Trophoblast cell (in vitro differentiated cells and primary cell): ENCODE data around the gene RETREG3.
"Not testable (repeated sequence)": the region's sequence is repeated elsewhere in the genome, so short reads cannot be mapped to it uniquely, and the experiment has no call there.

Experiments
- DNase-seq, 2 donors: peaks; one replicate each; pipeline ENCODE4 v3.0.0-alpha.2; 2016
- H2AFZ ChIP-seq: 2 replicates; pipeline ENCODE4 v1.6.1; 2013; ENCODE audit warnings: low read length, moderate library complexity, mild to moderate bottlenecking; ENCODE audit not compliant: insufficient read depth, poor library complexity
- H2AK5ac ChIP-seq: 2 replicates; pipeline ENCODE4 v1.6.1; 2013; ENCODE audit warnings: mild to moderate bottlenecking, low read length
- H2BK120ac ChIP-seq: 2 replicates; pipeline ENCODE4 v1.6.1; 2013; ENCODE audit warnings: low read length, mild to moderate bottlenecking, moderate library complexity; ENCODE audit not compliant: insufficient read depth, poor library complexity
- H2BK12ac ChIP-seq: 2 replicates; pipeline ENCODE4 v1.6.1; 2013; ENCODE audit warnings: mild to moderate bottlenecking, low read length, moderate library complexity
- H2BK5ac ChIP-seq: 2 replicates; pipeline ENCODE4 v1.6.1; 2013; ENCODE audit warnings: low read length, low read depth, moderate library complexity, mild to moderate bottlenecking; ENCODE audit not compliant: poor library complexity
- H3K14ac ChIP-seq: 2 replicates; pipeline ENCODE4 v1.6.1; 2013; ENCODE audit warnings: mild to moderate bottlenecking, low read length
- H3K18ac ChIP-seq: 2 replicates; pipeline ENCODE4 v1.6.1; 2013; ENCODE audit warnings: mild to moderate bottlenecking, low read length
- H3K23ac ChIP-seq: 2 replicates; pipeline ENCODE4 v1.6.1; 2013; ENCODE audit warnings: low read length
- H3K27ac ChIP-seq: 2 replicates; pipeline ENCODE4 v1.5.1; 2013; ENCODE audit warnings: low read depth, mild to moderate bottlenecking, inconsistent platforms, low read length, moderate library complexity
- H3K27me3 ChIP-seq: 2 replicates; pipeline ENCODE4 v1.6.1; 2013; ENCODE audit warnings: inconsistent platforms, mild to moderate bottlenecking, low read length, moderate library complexity; ENCODE audit not compliant: insufficient read depth
- H3K36me3 ChIP-seq, 2 experiments: 1 replicate in 1 of 2; 2 replicates in 1 of 2; pipeline ENCODE4 v1.6.1; 2013; ENCODE audit warnings: low read length in 2 of 2, mild to moderate bottlenecking in 2 of 2, moderate library complexity in 1 of 2; ENCODE audit not compliant: insufficient read depth in 2 of 2, control insufficient read depth in 1 of 2
- H3K4ac ChIP-seq: 2 replicates; pipeline ENCODE4 v1.6.1; 2013; ENCODE audit warnings: low read depth, mild to moderate bottlenecking, low read length, moderate library complexity
- H3K4me1 ChIP-seq, 2 experiments: 1 replicate in 1 of 2; 2 replicates in 1 of 2; pipeline ENCODE4 v1.6.1; 2013; ENCODE audit warnings: low read length in 2 of 2, mild to moderate bottlenecking in 2 of 2, moderate library complexity in 1 of 2; ENCODE audit not compliant: insufficient read depth in 2 of 2, control insufficient read depth in 1 of 2
- H3K4me2 ChIP-seq: 2 replicates; pipeline ENCODE4 v1.6.1; 2013; ENCODE audit warnings: inconsistent platforms, mild to moderate bottlenecking, low read length, moderate library complexity
- H3K4me3 ChIP-seq: 2 replicates; pipeline ENCODE4 v1.5.1; 2013; ENCODE audit warnings: mild to moderate bottlenecking, low read depth, low read length, inconsistent platforms
- H3K79me1 ChIP-seq: one replicate; pipeline ENCODE4 v1.6.1; 2013; ENCODE audit warnings: low read length
- H3K79me2 ChIP-seq: 2 replicates; pipeline ENCODE4 v1.6.1; 2013; ENCODE audit warnings: low read length, mild to moderate bottlenecking; ENCODE audit not compliant: control insufficient read depth, insufficient read depth, poor library complexity
- H3K9ac ChIP-seq: 2 replicates; pipeline ENCODE4 v1.6.1; 2013; ENCODE audit warnings: mild to moderate bottlenecking, low read length
- H3K9me3 ChIP-seq: 2 replicates; pipeline ENCODE4 v1.6.1; 2013; ENCODE audit warnings: low read depth, mild to moderate bottlenecking, control low read depth, inconsistent platforms, low read length; ENCODE audit not compliant: insufficient read depth
- H4K12ac ChIP-seq: 2 replicates; pipeline ENCODE4 v1.6.1; 2013; ENCODE audit warnings: low read depth, mild to moderate bottlenecking, low read length, moderate library complexity
- H4K8ac ChIP-seq: 2 replicates; pipeline ENCODE4 v1.6.1; 2013; ENCODE audit warnings: low read depth, mild to moderate bottlenecking, low read length, moderate library complexity
- H4K91ac ChIP-seq: one replicate; pipeline ENCODE4 v1.6.1; 2013; ENCODE audit warnings: low read depth, mild to moderate bottlenecking, low read length, moderate library complexity
- WGBS: extraction: QIAGEN DNeasy Blood & Tissue Kit; methylation state at CpG from one replicate; pipeline ENCODE4 v1.1.7; 2013; ENCODE audit warnings: missing lambda C conversion rate; ENCODE audit not compliant: insufficient read length, insufficient coverage; ENCODE audit errors: extremely low coverage; 5-methylcytosine and 5-hydroxymethylcytosine counted together

RETREG3 gene

GRCh38 chr17:42623732-42624596 lies 14.8 kb upstream of the RETREG3 start:
- H3K9me3 ChIP-seq: peaks cover 2% of the 10 kb centered on the region
- no peak overlapping the region for H2AFZ ChIP-seq
- no peak overlapping the region for H2BK120ac ChIP-seq
- no peaks in the 10 kb centered on the region for H3K27me3 ChIP-seq
- no CpG with 5 or more reads among the region's 7 CpGs for WGBS
- H3K23ac ChIP-seq: no peak overlapping the region
- no peak for DNase-seq
- H3K4me2 ChIP-seq: no peak overlapping the region
- no peak overlapping the region for H3K27ac ChIP-seq
- H3K18ac ChIP-seq: no peak overlapping the region
- no peak overlapping the region for H4K91ac ChIP-seq
- H3K14ac ChIP-seq: no peak overlapping the region
- H2BK5ac ChIP-seq: no peak overlapping the region
- H4K8ac ChIP-seq: no peak overlapping the region
- H3K4me3 ChIP-seq: no peak overlapping the region
- H3K9ac ChIP-seq: no peak overlapping the region
- no peaks in the 10 kb centered on the region for H3K79me2 ChIP-seq
- H4K12ac ChIP-seq: no peak overlapping the region
- H2BK12ac ChIP-seq: no peak overlapping the region
- H2AK5ac ChIP-seq: no peak overlapping the region
- H3K36me3 ChIP-seq: no peaks in the 10 kb centered on the region
- no peaks in the 10 kb centered on the region for H3K4me1 ChIP-seq
- H3K79me1 ChIP-seq: no peaks in the 10 kb centered on the region
- H3K4ac ChIP-seq: no peak overlapping the region

- Histone ChIP-seq H3K36me3 (no peaks in the 10 kb centered on the region), H3K27ac (no peak overlapping the region), H3K18ac (no peak overlapping the region), H2AFZ (no peak overlapping the region), H4K12ac (no peak overlapping the region), H3K14ac (no peak overlapping the region), H3K4ac (no peak overlapping the region), H3K4me3 (no peak overlapping the region), H3K4me2 (no peak overlapping the region), H4K91ac (no peak overlapping the region), H2BK120ac (no peak overlapping the region), H2BK5ac (no peak overlapping the region), H3K4me1 (no peaks in the 10 kb centered on the region), H4K8ac (no peak overlapping the region), H2AK5ac (no peak overlapping the region), H3K9me3 (peaks cover 2% of the 10 kb centered on the region), H3K79me1 (no peaks in the 10 kb centered on the region), H3K27me3 (no peaks in the 10 kb centered on the region), H3K79me2 (no peaks in the 10 kb centered on the region), H2BK12ac (no peak overlapping the region), H3K9ac (no peak overlapping the region), H3K23ac (no peak overlapping the region)
- DNase-seq: no peak
- no CpG with 5 or more reads among the region's 2 CpGs for WGBS
Observed at GRCh38 chr17:42623271-42623670, 14.1 kb upstream of the RETREG3 start.

- H4K12ac ChIP-seq, H2BK120ac ChIP-seq, H3K4ac ChIP-seq, DNase-seq, H3K18ac ChIP-seq, H2BK5ac ChIP-seq, H3K36me3 ChIP-seq, H2AK5ac ChIP-seq, H3K27ac ChIP-seq, H3K23ac ChIP-seq, H3K79me1 ChIP-seq, H3K9ac ChIP-seq, H3K4me3 ChIP-seq, H3K79me2 ChIP-seq, H3K4me2 ChIP-seq, H3K27me3 ChIP-seq, H2BK12ac ChIP-seq, H3K4me1 ChIP-seq, H2AFZ ChIP-seq, H3K9me3 ChIP-seq, H3K14ac ChIP-seq, H4K8ac ChIP-seq, H4K91ac ChIP-seq: not testable (repeated sequence)
- no CpG with 5 or more reads among the region's 3 CpGs for WGBS
Observed at GRCh38 chr17:42621987-42622386, 12.8 kb upstream of the RETREG3 start.

- H3K27ac ChIP-seq: no peak overlapping the region
- no peak overlapping the region for H4K91ac ChIP-seq
- H4K8ac ChIP-seq: no peak overlapping the region
- no peak overlapping the region for H2AFZ ChIP-seq
- peaks cover 16 to 23% of the 10 kb centered on the region in 2 experiments for H3K36me3 ChIP-seq
- no peak overlapping the region for H4K12ac ChIP-seq
- H2BK120ac ChIP-seq: no peak overlapping the region
- no peak overlapping the region for H2BK5ac ChIP-seq
- H3K14ac ChIP-seq: no peak overlapping the region
- no peak overlapping the region for H2AK5ac ChIP-seq
- H3K18ac ChIP-seq: no peak overlapping the region
- H3K4me1 ChIP-seq: no peaks in the 10 kb centered on the region
- WGBS: no CpG with 5 or more reads among the region's 9 CpGs
- H3K9ac ChIP-seq: no peak overlapping the region
- H3K4me3 ChIP-seq: no peak overlapping the region
- H3K9me3 ChIP-seq: peaks cover 4% of the 10 kb centered on the region
- no peaks in the 10 kb centered on the region for H3K79me1 ChIP-seq
- H3K4me2 ChIP-seq: no peak overlapping the region
- H3K27me3 ChIP-seq: no peaks in the 10 kb centered on the region
- H3K23ac ChIP-seq: no peak overlapping the region
- peak; percentile 12 to 29 for DNase-seq
- no peak overlapping the region for H2BK12ac ChIP-seq
- H3K79me2 ChIP-seq: no peaks in the 10 kb centered on the region
- H3K4ac ChIP-seq: no peak overlapping the region
Observed at GRCh38 chr17:42618442-42619150, 9.4 kb upstream of the RETREG3 start.
